ENCODE measurements around the gene TOR4A. TPM values are rescaled to one million over a fixed set of nuclear protein-coding genes. Genes with fewer than 3 reads are reported as not detected.

Gene TOR4A
- total RNA-seq, 1 donor from 2014 or later, result 37.7 TPM

DNA sequence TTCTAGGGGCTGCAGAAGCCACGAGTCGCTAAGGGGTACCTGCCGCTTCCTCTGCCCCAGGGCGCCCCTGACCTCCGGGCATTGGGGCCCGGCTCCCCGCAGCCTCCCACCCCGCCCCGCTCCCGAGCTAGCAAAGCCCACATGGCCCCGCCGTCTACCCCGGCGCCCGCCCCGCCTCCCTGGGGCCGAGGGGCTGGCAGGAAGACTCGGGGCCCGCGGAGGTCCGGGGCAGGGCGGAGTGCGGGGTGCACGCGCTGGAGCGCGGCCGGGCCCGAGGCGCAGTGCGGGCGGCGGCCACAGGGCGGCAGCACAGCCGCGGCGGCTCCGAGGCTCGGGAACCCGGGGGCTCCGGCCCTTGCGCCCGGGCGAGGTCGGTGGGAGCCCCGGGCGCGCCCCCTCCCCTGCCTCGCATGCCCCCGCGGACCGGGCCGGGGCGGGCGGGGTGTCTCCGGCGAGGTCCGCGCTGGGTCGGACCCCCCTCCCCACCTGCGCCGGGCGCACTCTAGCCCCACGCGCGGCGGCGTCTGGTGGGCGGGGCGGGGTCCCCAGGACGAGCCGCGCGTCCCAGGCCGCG lies 17.8 kb downstream of the TOR4A start:
- TF ChIP-seq, protein P1, sequence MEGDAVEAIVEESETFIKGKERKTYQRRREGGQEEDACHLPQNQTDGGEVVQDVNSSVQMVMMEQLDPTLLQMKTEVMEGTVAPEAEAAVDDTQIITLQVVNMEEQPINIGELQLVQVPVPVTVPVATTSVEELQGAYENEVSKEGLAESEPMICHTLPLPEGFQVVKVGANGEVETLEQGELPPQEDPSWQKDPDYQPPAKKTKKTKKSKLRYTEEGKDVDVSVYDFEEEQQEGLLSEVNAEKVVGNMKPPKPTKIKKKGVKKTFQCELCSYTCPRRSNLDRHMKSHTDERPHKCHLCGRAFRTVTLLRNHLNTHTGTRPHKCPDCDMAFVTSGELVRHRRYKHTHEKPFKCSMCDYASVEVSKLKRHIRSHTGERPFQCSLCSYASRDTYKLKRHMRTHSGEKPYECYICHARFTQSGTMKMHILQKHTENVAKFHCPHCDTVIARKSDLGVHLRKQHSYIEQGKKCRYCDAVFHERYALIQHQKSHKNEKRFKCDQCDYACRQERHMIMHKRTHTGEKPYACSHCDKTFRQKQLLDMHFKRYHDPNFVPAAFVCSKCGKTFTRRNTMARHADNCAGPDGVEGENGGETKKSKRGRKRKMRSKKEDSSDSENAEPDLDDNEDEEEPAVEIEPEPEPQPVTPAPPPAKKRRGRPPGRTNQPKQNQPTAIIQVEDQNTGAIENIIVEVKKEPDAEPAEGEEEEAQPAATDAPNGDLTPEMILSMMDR (IDR thresholded peaks at IDR 0.05; ENCODE audit: unreplicated experiment), result peak; percentile 76
- H3K27me3 Mint-ChIP-seq (ENCODE audit: unreplicated experiment), result peaks cover 11% of the 10 kb centered on the region
- no peak overlapping the region for H3K27ac Mint-ChIP-seq (ENCODE audit: unreplicated experiment)
- H3K9me3 Mint-ChIP-seq (ENCODE audit: unreplicated experiment), result no peaks in the 10 kb centered on the region
- peaks cover 30% of the 10 kb centered on the region for H3K4me1 Mint-ChIP-seq (ENCODE audit: unreplicated experiment)
- DNase-seq (ENCODE audit: low spot score), result peak; percentile 84
- H3K4me3 Mint-ChIP-seq (ENCODE audit: unreplicated experiment), result no peak overlapping the region
- H3K36me3 Mint-ChIP-seq (ENCODE audit: low read depth, unreplicated experiment), result peaks cover 18% of the 10 kb centered on the region

DNA sequence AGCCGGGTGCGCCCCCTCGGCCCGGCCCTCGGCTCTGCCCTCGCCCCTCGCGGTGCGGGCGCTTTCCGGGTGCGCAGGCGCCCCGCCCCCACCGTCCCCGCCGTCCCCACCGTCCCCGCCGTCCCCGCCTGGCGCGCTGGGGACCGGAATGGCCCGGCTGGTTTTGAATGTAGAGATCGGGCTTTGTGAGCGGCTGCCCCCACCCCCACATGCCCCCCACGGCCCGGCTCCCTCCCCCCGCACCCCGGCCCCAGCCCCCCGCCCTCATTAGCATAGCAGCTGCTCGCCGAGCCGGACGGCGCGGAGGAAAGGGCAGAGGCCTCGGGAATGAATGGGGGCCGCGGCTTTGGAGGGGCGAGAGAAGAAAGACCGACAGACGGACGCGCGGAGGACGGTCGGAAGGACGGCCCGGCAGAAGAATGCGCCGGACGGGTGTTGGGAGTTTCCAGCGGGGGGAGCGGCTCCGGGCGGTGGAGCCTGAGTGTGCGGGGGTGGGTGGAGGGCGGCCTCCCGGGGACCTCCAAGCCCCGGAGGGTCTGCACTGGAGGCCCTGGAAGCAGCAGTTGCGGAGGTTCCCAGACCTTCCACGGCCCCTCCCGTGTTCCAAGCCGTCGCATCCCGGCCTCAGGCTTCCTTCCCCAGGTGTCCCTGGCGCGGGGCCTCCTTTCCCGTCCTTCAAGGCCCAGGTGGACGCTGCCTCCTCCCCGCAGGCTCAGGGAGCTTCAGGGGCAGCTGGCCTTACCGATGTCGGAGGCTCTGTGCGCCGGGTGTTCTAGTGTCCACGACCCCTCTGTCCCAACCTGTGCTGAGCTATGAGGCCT lies 18.5 kb downstream of the TOR4A start:
- Mint-ChIP-seq H3K4me1 (ENCODE audit: unreplicated experiment) (peaks cover 30% of the 10 kb centered on the region), H3K27me3 (ENCODE audit: unreplicated experiment) (peaks cover 12% of the 10 kb centered on the region), H3K4me3 (ENCODE audit: unreplicated experiment) (peak overlapping the region; percentile 81), H3K36me3 (ENCODE audit: low read depth, unreplicated experiment) (peaks cover 18% of the 10 kb centered on the region), H3K27ac (ENCODE audit: unreplicated experiment) (peak overlapping the region; percentile 72), H3K9me3 (ENCODE audit: unreplicated experiment) (no peaks in the 10 kb centered on the region)
- TF ChIP-seq, protein P1 (IDR thresholded peaks at IDR 0.05; ENCODE audit: unreplicated experiment), result no peak
- DNase-seq (ENCODE audit: low spot score), result peak; percentile 49

DNA sequence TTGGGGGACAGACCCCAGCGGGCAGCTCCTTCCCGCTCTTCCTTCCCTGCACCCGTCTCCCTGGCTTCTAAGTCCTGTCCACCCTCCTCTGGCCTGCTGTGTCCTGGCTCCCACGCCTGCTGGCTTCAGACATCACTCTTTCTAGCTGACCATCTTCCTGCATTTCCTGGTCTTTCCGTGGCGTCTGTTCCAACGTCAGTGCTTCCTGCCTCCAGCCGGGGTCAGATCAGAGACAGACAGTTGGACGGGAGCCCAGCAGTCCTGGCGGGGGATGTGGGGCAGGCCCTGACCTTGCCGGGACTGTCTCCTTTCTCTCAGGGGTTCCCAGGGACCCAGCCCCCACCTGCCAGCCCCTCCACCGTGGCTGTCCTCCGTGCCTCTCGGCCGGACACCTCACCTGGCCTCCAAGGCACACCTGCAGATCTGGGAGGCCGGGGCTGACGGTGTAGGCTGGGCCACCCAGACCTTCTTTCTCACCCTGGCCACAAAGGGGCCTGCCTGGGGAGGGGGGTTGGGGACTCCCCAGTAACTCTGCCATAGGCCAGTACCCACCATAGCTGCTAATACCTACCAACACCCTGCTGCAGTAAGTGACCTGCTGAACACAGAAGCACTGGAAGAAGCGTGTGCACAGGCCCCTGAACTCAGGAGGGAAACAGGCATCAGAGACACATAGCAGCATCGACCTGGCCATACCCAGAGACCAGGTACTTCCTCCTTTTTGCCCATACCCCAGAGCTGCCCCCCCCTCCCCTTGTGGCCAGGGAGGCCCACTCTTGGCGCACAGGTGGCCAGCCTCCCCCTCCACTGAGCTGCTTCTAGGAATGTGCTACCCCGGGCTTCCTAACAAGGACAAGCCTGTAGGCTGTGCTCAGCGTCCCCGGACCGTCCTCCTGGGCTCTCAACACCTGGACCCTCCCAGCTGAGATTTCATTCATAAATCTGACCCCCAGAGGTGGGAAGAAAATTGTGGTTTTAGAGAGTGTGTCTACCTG lies 19.4 kb downstream of the TOR4A start:
- Mint-ChIP-seq H3K36me3 (ENCODE audit: low read depth, unreplicated experiment) (peaks cover 18% of the 10 kb centered on the region), H3K27ac (ENCODE audit: unreplicated experiment) (peak overlapping the region; percentile 72), H3K27me3 (ENCODE audit: unreplicated experiment) (peaks cover 12% of the 10 kb centered on the region), H3K4me1 (ENCODE audit: unreplicated experiment) (peaks cover 30% of the 10 kb centered on the region), H3K4me3 (ENCODE audit: unreplicated experiment) (peak overlapping the region; percentile 81), H3K9me3 (ENCODE audit: unreplicated experiment) (no peaks in the 10 kb centered on the region)
- TF ChIP-seq, protein P1 (IDR thresholded peaks at IDR 0.05; ENCODE audit: unreplicated experiment), result no peak
- peak; percentile 47 for DNase-seq (ENCODE audit: low spot score)

DNA sequence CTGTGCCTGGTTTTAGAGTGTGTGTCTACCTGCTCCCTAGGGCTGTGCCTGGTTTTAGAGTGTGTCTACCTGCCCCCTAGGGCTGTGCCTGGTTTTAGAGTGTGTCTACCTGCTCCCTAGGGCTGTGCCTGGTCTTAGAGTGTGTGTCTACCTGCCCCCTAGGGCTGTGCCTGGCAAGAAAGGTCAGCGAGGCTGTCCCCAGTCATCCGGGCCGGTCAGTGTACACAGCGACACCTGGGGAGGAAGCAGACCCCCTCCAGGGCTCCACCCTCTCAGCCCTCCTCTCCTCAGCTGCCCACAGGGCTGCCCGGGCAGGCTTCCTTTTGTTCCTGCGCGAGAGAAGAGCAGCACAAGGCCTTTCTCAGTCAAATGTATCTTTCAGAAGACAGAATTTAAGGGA lies 20.4 kb downstream of the TOR4A start:
- Mint-ChIP-seq H3K4me1 (ENCODE audit: unreplicated experiment) (peaks cover 31% of the 10 kb centered on the region), H3K27me3 (ENCODE audit: unreplicated experiment) (peaks cover 11% of the 10 kb centered on the region), H3K9me3 (ENCODE audit: unreplicated experiment) (no peaks in the 10 kb centered on the region), H3K27ac (ENCODE audit: unreplicated experiment) (no peak overlapping the region), H3K4me3 (ENCODE audit: unreplicated experiment) (peak overlapping the region; percentile 99), H3K36me3 (ENCODE audit: low read depth, unreplicated experiment) (peaks cover 18% of the 10 kb centered on the region)
- no peak for DNase-seq (ENCODE audit: low spot score)
- TF ChIP-seq, protein P1 (IDR thresholded peaks at IDR 0.05; ENCODE audit: unreplicated experiment), result no peak
